ENCODE measurements around the gene RBM43.

RBM43 gene

GRCh38 chr2:151278487-151278886 lies 16.8 kb upstream of the RBM43 start:
- ATAC-seq = no peak
- TF ChIP-seq ZFP3 (CRISPR knock-in tag; IDR thresholded peaks at IDR 0.05) = no peak
- TF ChIP-seq ZNF565 (CRISPR knock-in tag; conservative IDR thresholded peaks at IDR 0.05; ENCODE audit: low read depth) = no peak
- no peak for TF ChIP-seq CREB5 (CRISPR knock-in tag; IDR thresholded peaks at IDR 0.05; ENCODE audit: low read depth)
- TF ChIP-seq, protein P1, sequence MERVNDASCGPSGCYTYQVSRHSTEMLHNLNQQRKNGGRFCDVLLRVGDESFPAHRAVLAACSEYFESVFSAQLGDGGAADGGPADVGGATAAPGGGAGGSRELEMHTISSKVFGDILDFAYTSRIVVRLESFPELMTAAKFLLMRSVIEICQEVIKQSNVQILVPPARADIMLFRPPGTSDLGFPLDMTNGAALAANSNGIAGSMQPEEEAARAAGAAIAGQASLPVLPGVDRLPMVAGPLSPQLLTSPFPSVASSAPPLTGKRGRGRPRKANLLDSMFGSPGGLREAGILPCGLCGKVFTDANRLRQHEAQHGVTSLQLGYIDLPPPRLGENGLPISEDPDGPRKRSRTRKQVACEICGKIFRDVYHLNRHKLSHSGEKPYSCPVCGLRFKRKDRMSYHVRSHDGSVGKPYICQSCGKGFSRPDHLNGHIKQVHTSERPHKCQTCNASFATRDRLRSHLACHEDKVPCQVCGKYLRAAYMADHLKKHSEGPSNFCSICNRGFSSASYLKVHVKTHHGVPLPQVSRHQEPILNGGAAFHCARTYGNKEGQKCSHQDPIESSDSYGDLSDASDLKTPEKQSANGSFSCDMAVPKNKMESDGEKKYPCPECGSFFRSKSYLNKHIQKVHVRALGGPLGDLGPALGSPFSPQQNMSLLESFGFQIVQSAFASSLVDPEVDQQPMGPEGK (CRISPR knock-in tag; IDR thresholded peaks at IDR 0.05; ENCODE audit: borderline replicate concordance) = no peak
- TF ChIP-seq ZC3H10 (CRISPR knock-in tag; IDR thresholded peaks at IDR 0.05) = no peak
- no peak for TF ChIP-seq BACH2 (CRISPR knock-in tag; IDR thresholded peaks at IDR 0.05; ENCODE audit: borderline replicate concordance)
- TF ChIP-seq TOX (CRISPR knock-in tag; IDR thresholded peaks at IDR 0.05; ENCODE audit: borderline replicate concordance) = no peak

DNA sequence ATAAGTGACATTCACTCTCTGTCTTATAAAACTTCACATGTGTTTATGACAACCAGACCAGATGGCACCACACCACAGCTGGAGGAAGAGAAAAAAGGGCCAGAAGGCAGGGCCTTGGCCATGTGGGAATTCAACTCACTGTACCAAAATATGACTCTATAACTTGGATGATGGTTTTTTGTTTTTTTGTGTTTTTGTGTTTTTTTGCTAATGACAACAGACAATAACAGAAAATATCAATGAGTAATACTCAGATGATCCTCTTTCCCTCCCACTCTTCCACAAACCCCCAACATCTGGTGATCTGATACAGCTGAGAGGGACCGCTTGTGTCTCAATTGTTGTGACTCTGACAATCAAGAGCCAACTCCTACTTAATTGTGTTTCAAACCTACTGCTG lies 15.4 kb upstream of the RBM43 start:
- ATAC-seq = no peak
- TF ChIP-seq, protein P2, sequence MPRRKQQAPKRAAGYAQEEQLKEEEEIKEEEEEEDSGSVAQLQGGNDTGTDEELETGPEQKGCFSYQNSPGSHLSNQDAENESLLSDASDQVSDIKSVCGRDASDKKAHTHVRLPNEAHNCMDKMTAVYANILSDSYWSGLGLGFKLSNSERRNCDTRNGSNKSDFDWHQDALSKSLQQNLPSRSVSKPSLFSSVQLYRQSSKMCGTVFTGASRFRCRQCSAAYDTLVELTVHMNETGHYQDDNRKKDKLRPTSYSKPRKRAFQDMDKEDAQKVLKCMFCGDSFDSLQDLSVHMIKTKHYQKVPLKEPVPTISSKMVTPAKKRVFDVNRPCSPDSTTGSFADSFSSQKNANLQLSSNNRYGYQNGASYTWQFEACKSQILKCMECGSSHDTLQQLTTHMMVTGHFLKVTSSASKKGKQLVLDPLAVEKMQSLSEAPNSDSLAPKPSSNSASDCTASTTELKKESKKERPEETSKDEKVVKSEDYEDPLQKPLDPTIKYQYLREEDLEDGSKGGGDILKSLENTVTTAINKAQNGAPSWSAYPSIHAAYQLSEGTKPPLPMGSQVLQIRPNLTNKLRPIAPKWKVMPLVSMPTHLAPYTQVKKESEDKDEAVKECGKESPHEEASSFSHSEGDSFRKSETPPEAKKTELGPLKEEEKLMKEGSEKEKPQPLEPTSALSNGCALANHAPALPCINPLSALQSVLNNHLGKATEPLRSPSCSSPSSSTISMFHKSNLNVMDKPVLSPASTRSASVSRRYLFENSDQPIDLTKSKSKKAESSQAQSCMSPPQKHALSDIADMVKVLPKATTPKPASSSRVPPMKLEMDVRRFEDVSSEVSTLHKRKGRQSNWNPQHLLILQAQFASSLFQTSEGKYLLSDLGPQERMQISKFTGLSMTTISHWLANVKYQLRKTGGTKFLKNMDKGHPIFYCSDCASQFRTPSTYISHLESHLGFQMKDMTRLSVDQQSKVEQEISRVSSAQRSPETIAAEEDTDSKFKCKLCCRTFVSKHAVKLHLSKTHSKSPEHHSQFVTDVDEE (CRISPR knock-in tag; IDR thresholded peaks at IDR 0.05) = no peak
- TF ChIP-seq ZFP3 (CRISPR knock-in tag; IDR thresholded peaks at IDR 0.05) (no peak), ZNF8 (CRISPR knock-in tag; IDR thresholded peaks at IDR 0.05) (no peak), ZC3H10 (CRISPR knock-in tag; IDR thresholded peaks at IDR 0.05) (no peak), ZFP30 (CRISPR knock-in tag; IDR thresholded peaks at IDR 0.05) (no peak), GLIS3 (CRISPR knock-in tag; IDR thresholded peaks at IDR 0.05) (no peak), ARNTL (CRISPR knock-in tag; IDR thresholded peaks at IDR 0.05; ENCODE audit: borderline replicate concordance, low read depth) (no peak), BACH2 (CRISPR knock-in tag; IDR thresholded peaks at IDR 0.05; ENCODE audit: borderline replicate concordance) (no peak), RARB (CRISPR knock-in tag; IDR thresholded peaks at IDR 0.05) (no peak), ESRRG (CRISPR knock-in tag; IDR thresholded peaks at IDR 0.05) (no peak)
- TF ChIP-seq, protein P1 (CRISPR knock-in tag; IDR thresholded peaks at IDR 0.05; ENCODE audit: borderline replicate concordance) = no peak

- no peak for ATAC-seq
- TF ChIP-seq CSDC2 (CRISPR knock-in tag; IDR thresholded peaks at IDR 0.05) = no peak
Measured at GRCh38 chr2:151275291-151275690, 13.6 kb upstream of the RBM43 start.

- ATAC-seq = no peak
- TF ChIP-seq ZC3H10 (CRISPR knock-in tag; IDR thresholded peaks at IDR 0.05) (no peak), ZFP3 (CRISPR knock-in tag; IDR thresholded peaks at IDR 0.05) (no peak), GLIS3 (CRISPR knock-in tag; IDR thresholded peaks at IDR 0.05) (no peak), ISL1 (CRISPR knock-in tag; IDR thresholded peaks at IDR 0.05) (no peak), ZNF70 (CRISPR knock-in tag; IDR thresholded peaks at IDR 0.05) (no peak), ZNF8 (CRISPR knock-in tag; IDR thresholded peaks at IDR 0.05) (no peak), RARB (CRISPR knock-in tag; IDR thresholded peaks at IDR 0.05) (no peak), SNAI2 (CRISPR knock-in tag; IDR thresholded peaks at IDR 0.05) (no peak), CSDC2 (CRISPR knock-in tag; IDR thresholded peaks at IDR 0.05) (no peak), PPARA (CRISPR knock-in tag; IDR thresholded peaks at IDR 0.05; ENCODE audit: borderline replicate concordance) (no peak), ZFP30 (CRISPR knock-in tag; IDR thresholded peaks at IDR 0.05) (no peak), ESRRG (CRISPR knock-in tag; IDR thresholded peaks at IDR 0.05) (no peak), ARNTL (CRISPR knock-in tag; IDR thresholded peaks at IDR 0.05; ENCODE audit: borderline replicate concordance, low read depth) (no peak), ZNF565 (CRISPR knock-in tag; conservative IDR thresholded peaks at IDR 0.05; ENCODE audit: low read depth) (no peak), OSR1 (CRISPR knock-in tag; IDR thresholded peaks at IDR 0.05) (no peak), CREB5 (CRISPR knock-in tag; IDR thresholded peaks at IDR 0.05; ENCODE audit: low read depth) (no peak)
- TF ChIP-seq, protein P3, sequence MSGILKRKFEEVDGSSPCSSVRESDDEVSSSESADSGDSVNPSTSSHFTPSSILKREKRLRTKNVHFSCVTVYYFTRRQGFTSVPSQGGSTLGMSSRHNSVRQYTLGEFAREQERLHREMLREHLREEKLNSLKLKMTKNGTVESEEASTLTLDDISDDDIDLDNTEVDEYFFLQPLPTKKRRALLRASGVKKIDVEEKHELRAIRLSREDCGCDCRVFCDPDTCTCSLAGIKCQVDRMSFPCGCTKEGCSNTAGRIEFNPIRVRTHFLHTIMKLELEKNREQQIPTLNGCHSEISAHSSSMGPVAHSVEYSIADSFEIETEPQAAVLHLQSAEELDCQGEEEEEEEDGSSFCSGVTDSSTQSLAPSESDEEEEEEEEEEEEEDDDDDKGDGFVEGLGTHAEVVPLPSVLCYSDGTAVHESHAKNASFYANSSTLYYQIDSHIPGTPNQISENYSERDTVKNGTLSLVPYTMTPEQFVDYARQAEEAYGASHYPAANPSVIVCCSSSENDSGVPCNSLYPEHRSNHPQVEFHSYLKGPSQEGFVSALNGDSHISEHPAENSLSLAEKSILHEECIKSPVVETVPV (CRISPR knock-in tag; IDR thresholded peaks at IDR 0.05) = no peak
Measured at GRCh38 chr2:151271824-151272223, 10.2 kb upstream of the RBM43 start.

Measured in SK-N-SH treated with all-trans-retinoic acid at 6 μM for 48 hours (cell line).